ENCODE measurements around the gene NPIPB8.
"Not testable (repeated sequence)": the region's sequence is repeated elsewhere in the genome, so short reads cannot be mapped to it uniquely, and the experiment has no call there.

Gene NPIPB8

DNA sequence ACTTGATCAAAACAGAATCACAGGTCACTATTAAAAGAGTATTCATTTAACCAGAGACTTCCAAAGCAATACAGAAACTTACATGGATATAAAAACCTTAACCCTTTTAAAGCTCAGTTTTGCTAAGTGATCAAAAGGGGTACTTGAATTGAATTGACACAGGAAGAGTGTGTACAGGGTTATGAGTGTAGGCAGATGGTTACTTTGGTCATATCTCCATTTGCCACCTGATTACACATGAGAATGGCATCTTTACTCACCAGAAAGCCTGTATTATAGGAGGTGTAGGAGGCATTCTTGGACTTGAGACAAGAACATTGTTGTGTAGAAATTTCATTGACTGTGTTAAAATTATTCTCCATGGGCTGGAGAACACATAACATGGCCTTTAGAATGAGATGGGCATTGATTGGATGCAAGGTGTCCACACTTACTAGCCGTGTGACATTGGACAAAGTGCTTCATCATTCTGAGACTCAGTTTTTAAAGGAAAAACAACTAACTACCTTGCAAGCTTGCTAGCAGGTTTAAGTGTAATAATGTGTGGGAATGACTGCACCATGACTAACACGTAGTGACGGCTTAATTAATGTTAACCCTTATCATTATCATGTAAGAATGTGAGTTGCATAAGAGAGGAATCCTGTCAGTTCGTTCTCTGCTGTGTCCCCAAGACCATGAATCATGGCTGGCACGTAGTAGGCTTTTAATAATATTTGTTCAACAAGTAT is 1.6 kb upstream of the NPIPB8 start:
- DNase-seq = not testable (repeated sequence)

DNA sequence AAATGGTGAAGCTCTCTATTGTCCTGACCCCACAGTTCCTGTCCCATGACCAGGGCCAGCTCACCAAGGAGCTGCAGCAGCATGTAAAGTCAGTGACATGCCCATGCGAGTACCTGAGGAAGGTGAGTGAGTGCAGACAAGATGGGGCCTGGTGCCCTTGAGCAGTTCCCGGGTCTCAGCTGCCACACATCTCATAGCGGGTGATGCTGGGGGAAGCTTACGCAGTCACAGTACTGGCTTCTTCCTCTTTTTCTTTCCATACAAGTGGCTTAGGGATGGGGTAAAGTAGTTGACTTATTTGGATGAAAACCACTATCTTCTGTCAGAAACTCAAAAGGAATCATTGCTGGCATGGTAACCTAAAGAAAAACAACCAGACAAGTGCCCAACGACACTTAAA is 494 bp downstream of the NPIPB8 start:
- not testable (repeated sequence) for DNase-seq

DNA sequence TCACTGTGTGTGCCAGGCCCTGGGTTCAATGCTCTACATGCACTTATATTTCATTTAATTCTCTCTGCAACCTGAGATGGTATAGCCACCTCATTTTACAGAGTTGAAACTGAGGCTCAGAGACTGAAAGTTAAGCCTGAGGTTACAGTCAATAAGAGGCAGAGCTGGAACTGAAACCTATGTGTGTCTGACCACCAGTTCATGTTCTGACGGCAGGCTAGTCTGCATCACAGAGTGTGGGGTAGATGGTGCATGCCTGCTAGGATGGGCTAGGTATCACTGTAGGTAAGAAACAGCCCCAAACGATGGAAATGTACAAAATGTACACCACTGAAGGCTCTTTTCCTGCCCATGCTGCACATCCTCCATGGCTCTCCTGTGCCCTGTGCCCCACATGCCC is 2.1 kb downstream of the NPIPB8 start:
- DNase-seq = not testable (repeated sequence)

DNA sequence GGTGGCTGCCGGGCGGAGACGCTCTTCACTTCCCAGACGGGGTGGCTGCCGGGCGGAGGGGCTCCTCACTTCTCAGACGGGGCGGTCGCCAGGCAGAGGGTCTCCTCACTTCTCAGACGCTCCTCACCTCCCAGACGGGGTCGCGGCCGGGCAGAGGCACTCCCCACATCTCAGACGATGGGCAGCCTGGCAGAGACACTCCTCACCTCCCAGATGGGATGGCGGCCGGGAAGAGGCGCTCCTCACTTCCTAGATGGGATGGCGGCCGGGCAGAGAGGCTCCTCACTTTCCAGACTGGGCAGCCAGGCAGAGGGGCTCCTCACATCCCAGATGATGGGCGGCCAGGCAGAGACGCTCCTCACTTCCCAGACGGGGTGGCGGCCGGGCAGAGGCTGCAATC is 28.4 kb downstream of the NPIPB8 start:
- not testable (repeated sequence) for DNase-seq

DNA sequence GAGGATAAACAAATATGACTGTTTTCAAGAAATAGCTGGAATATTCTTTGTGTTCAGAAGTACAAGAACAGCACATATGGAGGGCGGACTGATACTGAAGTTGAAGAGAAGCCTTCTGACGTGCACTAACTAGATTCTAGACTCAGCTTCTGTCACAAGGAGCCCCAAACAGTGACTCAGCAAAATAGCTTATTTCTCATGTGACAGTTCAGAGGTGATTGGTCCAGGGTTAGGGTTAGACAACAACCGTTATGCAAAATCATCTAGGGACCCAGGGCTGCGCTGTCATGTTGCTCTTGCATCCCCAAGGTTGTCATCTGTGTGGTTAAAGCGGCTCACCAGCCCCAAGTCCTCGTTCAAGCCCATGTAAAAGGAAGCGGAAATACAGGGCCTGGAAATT is 29.6 kb downstream of the NPIPB8 start:
- not testable (repeated sequence) for DNase-seq

DNA sequence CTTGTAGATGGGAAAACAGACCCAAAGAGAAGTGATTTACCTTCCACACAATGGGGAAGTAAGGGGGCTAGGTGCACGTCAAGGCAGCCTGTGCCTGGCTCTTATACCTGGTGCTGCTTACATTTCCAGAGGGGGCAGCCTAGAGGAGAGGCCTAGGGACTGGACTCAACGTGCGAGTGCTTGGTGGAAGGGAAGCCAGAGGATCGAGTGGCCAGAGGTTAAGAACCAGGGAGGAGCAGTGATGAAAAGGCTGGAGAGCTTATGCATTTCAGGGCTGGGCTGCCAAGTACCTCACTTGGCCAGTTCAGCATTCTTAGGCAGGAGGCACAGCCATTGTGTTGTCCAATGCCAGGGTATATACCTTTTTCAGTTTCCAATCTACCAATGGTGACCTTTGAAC is 30.3 kb downstream of the NPIPB8 start:
- not testable (repeated sequence) for DNase-seq

DNA sequence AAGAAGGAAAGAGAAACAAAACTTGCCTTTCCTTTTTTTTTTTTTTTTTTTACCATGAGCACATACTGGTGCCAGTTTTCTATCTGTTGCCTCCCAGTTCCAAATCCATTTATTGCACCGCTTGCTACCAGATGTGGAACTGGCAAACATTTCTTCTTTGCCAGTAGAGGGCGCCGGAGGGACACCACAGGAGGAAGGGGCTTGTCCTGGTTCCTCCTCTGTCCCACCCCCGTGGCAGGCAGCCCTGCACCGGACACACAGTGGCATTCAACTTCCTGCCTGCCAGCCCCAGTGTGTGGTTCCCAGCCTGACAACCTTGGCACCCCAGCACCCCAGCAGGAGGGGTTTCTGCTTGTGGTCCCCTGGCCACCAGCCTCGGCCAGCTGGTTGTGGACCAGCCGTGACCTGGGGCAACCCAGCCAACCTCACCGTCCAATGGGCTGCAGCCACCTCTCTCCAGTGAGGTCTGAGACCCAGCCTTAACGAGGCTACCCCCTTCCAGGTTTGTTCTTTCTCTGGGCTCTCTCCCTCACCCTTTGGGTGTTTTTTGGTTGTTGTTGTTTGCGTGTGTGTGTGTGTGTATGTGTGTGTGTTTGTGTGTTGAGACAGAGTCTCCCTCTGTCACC is 50.6 kb downstream of the NPIPB8 start:
- DNase-seq = not testable (repeated sequence)

DNA sequence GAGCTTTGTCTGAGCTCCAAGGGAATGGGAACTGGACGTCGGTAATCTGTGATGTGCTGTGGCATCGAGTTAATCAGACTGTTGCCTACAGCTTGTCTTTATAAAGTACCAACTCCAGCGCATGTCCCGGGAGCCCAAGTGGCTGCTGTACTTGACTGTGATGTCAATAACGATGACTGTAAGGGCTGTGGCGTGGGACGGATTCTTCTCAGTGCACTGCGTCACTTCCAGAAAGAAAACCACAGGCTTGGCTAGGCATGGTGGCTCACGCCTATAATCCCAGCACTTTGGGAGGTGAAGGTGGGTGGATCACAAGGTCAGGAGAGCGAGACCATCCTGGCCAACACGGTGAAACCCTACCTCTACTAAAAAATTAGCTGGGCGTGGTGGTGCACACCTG is 51.6 kb downstream of the NPIPB8 start:
- not testable (repeated sequence) for DNase-seq

DNA sequence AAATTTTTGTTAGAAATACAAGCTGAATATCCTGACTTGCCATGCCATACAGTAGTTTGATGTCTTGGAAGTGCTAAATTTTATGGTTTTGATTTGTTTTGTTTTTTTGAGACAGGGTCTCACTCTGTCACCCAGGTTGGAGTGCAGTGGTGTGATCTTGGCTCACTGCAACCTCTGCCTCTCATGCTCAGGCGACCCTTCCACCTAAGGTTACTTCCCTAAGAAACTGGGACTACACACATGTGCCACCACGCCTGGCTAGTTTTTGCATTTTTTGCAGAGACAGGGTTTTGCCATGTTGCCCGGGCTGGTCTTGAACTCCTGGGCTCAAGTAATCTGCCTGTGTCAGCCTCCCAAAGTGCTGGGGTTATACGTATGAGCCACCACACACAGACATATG is 53.9 kb downstream of the NPIPB8 start:
- DNase-seq = not testable (repeated sequence)

DNA sequence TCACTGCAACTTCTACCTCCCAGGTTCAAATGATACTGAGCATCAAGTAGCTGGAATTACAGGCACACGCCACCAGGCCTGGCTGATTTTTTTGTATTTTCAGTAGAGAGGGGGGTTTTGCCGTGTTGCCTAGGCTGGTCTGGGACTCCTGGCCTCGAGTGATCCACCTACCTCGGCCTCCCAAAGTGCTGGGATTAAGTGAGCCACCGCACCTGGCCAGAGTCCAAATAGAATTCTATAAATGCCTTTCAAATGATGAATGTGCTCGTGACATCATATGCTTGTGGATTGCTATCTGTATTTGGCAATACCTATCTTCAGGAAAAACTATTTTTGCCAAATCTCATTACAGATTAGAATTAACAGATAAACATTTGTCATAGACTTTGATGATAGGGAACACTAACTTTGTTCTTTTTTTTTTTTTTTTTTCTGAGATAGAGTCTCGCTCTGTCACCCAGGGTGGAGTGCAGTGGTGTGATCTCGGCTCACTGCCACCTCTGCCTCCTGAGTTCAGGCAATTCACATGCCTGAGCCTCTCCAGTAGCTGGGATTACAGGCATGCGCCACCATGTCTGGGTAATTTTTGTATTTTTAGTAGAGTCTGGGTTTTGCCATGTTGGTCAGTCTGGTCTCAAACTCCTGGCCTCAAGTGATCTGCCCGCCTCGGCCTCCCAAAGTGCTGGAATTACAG is 55.5 kb downstream of the NPIPB8 start:
- not testable (repeated sequence) for DNase-seq

DNA sequence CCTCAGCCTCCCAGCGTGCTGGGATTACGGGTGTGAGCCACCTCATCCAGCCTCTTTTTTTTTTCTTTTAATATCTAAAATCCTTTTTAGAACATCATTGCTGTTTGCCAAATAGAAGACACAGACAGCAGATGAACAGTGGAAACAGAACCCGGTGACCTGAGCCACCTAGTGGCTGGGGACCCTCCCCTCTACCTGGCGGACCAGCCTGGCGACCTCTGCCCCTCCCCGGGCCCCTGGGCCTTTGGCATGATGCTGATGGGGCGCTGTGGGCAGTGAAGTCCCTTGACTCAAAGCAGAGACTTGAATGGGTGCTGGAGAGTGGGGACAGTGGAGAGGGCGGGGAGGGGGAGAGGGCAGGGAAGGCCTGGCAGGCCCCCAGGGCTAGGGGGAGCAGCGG is 61.9 kb downstream of the NPIPB8 start:
- DNase-seq = not testable (repeated sequence)

DNA sequence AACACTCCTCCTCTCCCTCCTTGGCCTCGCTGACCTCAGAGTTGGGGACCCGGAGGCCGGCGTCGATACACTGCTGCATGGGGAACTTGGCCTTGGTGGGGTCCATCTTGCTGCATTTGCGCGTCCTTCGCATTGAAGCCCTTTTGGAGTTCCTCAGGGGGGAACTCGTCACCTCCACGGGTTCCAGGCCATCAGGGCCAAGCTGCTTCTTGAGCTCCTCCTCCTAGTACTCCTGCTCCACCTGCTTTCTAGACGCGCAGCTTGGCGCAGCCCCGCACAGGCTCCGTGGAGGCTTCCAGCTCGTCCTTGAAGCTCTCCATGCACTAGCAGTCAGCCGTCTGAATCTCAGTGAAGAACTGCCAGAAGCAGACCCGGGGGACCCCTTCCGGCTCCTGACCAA is 62.5 kb downstream of the NPIPB8 start:
- DNase-seq = not testable (repeated sequence)

DNA sequence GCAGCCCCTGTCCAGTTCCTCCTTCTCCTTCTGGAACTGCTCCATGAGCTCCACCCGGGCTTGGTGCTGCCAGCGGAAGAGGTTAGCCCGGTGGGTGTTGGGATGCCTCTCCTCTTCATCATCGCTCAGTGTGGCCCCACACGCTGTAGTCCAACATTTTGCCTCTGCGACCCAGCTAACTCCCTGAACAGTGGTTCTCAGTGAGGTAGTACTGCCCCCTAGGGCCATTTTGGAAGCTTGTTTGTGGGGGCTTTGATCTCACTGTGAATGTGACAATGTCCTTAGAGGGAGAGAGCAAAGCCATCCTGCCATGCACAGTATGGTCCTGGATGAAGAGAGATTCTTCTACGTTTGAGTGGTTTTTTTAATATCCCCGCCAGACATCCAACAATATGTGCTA is 63.5 kb downstream of the NPIPB8 start:
- DNase-seq = not testable (repeated sequence)

DNA sequence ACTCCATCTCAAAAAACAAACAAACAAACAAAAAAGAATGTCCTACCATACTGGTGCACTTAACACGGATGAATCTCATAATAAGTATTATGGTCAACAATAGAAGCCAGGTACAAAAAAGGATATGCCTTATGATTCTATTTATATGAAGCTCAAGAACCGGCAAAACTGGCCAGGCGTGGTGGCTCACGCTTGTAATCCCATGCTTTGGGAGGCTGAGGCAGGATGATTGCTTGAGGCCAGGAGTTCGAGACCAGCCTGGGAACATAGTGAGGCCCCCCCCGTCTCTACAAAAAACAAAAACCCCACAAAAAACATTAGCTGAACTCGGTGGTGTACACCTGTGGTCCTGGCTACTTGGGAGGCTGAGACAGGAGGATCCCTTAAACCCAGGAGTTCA is 66.4 kb downstream of the NPIPB8 start:
- not testable (repeated sequence) for DNase-seq

Data from stimulated activated CD4-positive, alpha-beta T cell treated with anti-CD3 and anti-CD28 coated beads, Interleukin-4, amount 100 ng/mL, for 24 hours (primary cell).